ENCODE results near the gene ATXN2. TPM values are rescaled to one million over a fixed set of nuclear protein-coding genes. Genes with fewer than 3 reads are reported as not detected.
A peak's percentile ranks its signal among the peaks of the same experiment; 100 is the strongest.

Gene ATXN2
- total RNA-seq (10 to 100 TPM; 51.7 to 63.8 TPM), polyA plus RNA-seq (ENCODE audit: insufficient read length in 2 of 2) (10 to 100 TPM; 85.0 to 99.2 TPM)
- long read RNA-seq, donor 1, full-length matches to known transcripts = 3 of 3 reads
- long read RNA-seq, donor 1, partial matches to known transcripts = 0 of 3 reads
- long read RNA-seq, donor 1, other reads (novel, unspliced or antisense) = 0 of 3 reads
- long read RNA-seq, donor 2, partial matches to known transcripts = 0 of 2 reads
- long read RNA-seq, donor 2, other reads (novel, unspliced or antisense) = 0 of 2 reads
- long read RNA-seq, donor 3, full-length matches to known transcripts = 6 of 6 reads
- long read RNA-seq, donor 3, partial matches to known transcripts = 0 of 6 reads
- long read RNA-seq, donor 3, other reads (novel, unspliced or antisense) = 0 of 6 reads
- long read RNA-seq, donor 4, full-length matches to known transcripts = 3 of 8 reads
- long read RNA-seq, donor 4, partial matches to known transcripts = 5 of 8 reads
- long read RNA-seq, donor 4, other reads (novel, unspliced or antisense) = 0 of 8 reads

GRCh38 chr12:111598637-111599452 is at the start of gene ATXN2:
Gene ATXN2, minus strand, starts transcription at chr12:111599315. Its CDS starts 281 bp downstream, at chr12:111599034.
- peaks cover 21% of the 10 kb centered on the region for H3K4me1 ChIP-seq (ENCODE audit: control insufficient read depth, insufficient read depth, low read length)
- peak within 1 kb of the TSS; percentile 88 for H3K27ac ChIP-seq (ENCODE audit: low read depth, low read length)
- DNase-seq (ENCODE audit: low read depth in 4 of 6, low spot score in 6 of 6) = peak in 4 of 6 donors; percentile 38 to 90 (median 73)
- no peaks in the 10 kb centered on the region for H3K36me3 ChIP-seq (ENCODE audit: control insufficient read depth, insufficient read depth, low read length)
- no peaks in the 10 kb centered on the region for H3K27me3 ChIP-seq (ENCODE audit: control insufficient read depth, insufficient read depth, low read length)
- peak within 1 kb of the TSS; percentile 84 for H3K4me3 ChIP-seq (ENCODE audit: low read depth, low read length)
- 0% methylated on average over 98 of the region's 119 CpGs for WGBS (ENCODE audit: insufficient coverage)
- H3K9me3 ChIP-seq (ENCODE audit: control insufficient read depth, insufficient read depth, low read length) = no peaks in the 10 kb centered on the region

DNA sequence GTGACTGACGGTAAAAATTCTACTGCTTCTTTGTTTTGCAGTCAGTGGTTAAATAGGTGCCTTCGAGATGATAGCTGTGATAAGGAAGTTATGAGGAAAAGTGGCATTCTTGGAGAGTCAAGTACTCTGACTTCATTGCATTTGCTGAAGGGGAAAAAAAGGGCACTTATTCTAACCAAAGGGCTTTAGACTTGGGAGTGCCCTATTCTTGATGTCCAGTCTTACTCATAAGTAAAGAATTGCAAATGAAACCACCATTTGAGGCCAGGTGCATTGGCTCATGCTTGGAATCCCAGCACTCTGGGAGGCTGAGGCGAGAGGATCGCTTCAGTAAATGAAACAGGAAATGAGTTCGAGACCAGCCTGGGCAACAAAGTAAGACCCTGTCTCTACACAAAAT is 46.3 kb upstream of the ATXN2 start:
- Histone ChIP-seq H3K4me1 (ENCODE audit: control insufficient read depth, insufficient read depth, low read length) (peaks cover 7% of the 10 kb centered on the region), H3K9me3 (ENCODE audit: control insufficient read depth, insufficient read depth, low read length) (no peaks in the 10 kb centered on the region), H3K4me3 (ENCODE audit: low read depth, low read length) (no peak overlapping the region), H3K27me3 (ENCODE audit: control insufficient read depth, insufficient read depth, low read length) (no peaks in the 10 kb centered on the region), H3K27ac (ENCODE audit: low read depth, low read length) (no peak overlapping the region), H3K36me3 (ENCODE audit: control insufficient read depth, insufficient read depth, low read length) (peaks cover 39% of the 10 kb centered on the region)
- no peak for DNase-seq (ENCODE audit: low read depth in 4 of 6, low spot score in 6 of 6)
- WGBS (ENCODE audit: insufficient coverage) = 100% methylated on average over 4 of the region's 5 CpGs

GRCh38 chr12:111643427-111643826 is 44.3 kb upstream of the ATXN2 start:
- Histone ChIP-seq H3K4me3 (ENCODE audit: low read depth, low read length) (no peak overlapping the region), H3K27me3 (ENCODE audit: control insufficient read depth, insufficient read depth, low read length) (no peaks in the 10 kb centered on the region), H3K9me3 (ENCODE audit: control insufficient read depth, insufficient read depth, low read length) (no peaks in the 10 kb centered on the region), H3K36me3 (ENCODE audit: control insufficient read depth, insufficient read depth, low read length) (peaks cover 29% of the 10 kb centered on the region), H3K4me1 (ENCODE audit: control insufficient read depth, insufficient read depth, low read length) (peaks cover 12% of the 10 kb centered on the region), H3K27ac (ENCODE audit: low read depth, low read length) (peak overlapping the region; percentile 49)
- DNase-seq (ENCODE audit: low read depth in 4 of 6, low spot score in 6 of 6) = peak in 2 of 6 donors; percentile 38 to 54
- WGBS (ENCODE audit: insufficient coverage) = 52% methylated on average over 2 of the region's 3 CpGs

GRCh38 chr12:111642681-111643426 is 43.7 kb upstream of the ATXN2 start:
- DNase-seq (ENCODE audit: low read depth in 4 of 6, low spot score in 6 of 6) = peak in 1 of 6 donors; percentile 29
- Histone ChIP-seq H3K9me3 (ENCODE audit: control insufficient read depth, insufficient read depth, low read length) (no peaks in the 10 kb centered on the region), H3K27me3 (ENCODE audit: control insufficient read depth, insufficient read depth, low read length) (no peaks in the 10 kb centered on the region), H3K36me3 (ENCODE audit: control insufficient read depth, insufficient read depth, low read length) (peaks cover 27% of the 10 kb centered on the region), H3K27ac (ENCODE audit: low read depth, low read length) (peak overlapping the region; percentile 49), H3K4me3 (ENCODE audit: low read depth, low read length) (no peak overlapping the region), H3K4me1 (ENCODE audit: control insufficient read depth, insufficient read depth, low read length) (peaks cover 15% of the 10 kb centered on the region)
- 29% methylated on average over 1 of the region's 4 CpGs for WGBS (ENCODE audit: insufficient coverage)

- peak in 1 of 6 donors; percentile 89 for DNase-seq (ENCODE audit: low read depth in 4 of 6, low spot score in 6 of 6)
- peaks cover 9% of the 10 kb centered on the region for H3K36me3 ChIP-seq (ENCODE audit: control insufficient read depth, insufficient read depth, low read length)
- H3K4me1 ChIP-seq (ENCODE audit: control insufficient read depth, insufficient read depth, low read length) = peaks cover 34% of the 10 kb centered on the region
- no peaks in the 10 kb centered on the region for H3K9me3 ChIP-seq (ENCODE audit: control insufficient read depth, insufficient read depth, low read length)
- H3K27ac ChIP-seq (ENCODE audit: low read depth, low read length) = no peak overlapping the region
- no peaks in the 10 kb centered on the region for H3K27me3 ChIP-seq (ENCODE audit: control insufficient read depth, insufficient read depth, low read length)
- WGBS (ENCODE audit: insufficient coverage) = 80% methylated on average over 1 of the region's 5 CpGs
- no peak overlapping the region for H3K4me3 ChIP-seq (ENCODE audit: low read depth, low read length)
Observed at GRCh38 chr12:111640506-111640905, 41.4 kb upstream of the ATXN2 start.

DNA sequence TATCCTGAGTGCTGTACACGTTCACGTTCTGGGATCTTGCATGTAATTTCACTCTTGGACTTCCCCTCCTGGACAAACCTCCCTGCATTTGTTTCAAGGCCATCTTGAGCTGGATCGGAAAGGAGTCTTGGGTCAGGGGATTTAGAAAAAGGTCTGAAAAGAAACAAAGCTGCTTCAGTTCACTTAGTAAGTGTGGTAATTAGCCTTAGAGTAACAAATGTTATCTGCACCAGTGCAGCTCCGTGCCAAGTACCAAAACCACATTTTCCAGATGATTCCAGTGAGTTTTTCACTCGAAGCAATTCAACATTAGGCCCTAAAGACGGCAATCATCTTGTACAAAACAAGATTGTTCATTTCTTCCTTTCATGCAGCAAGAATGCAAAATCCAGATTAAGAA is 39.4 kb upstream of the ATXN2 start:
- no peak overlapping the region for H3K4me3 ChIP-seq (ENCODE audit: low read depth, low read length)
- H3K27ac ChIP-seq (ENCODE audit: low read depth, low read length) = no peak overlapping the region
- 53% methylated on average over 3 of the region's 6 CpGs for WGBS (ENCODE audit: insufficient coverage)
- DNase-seq (ENCODE audit: low read depth in 4 of 6, low spot score in 6 of 6) = peak in 2 of 6 donors; percentile 9 to 36
- peaks cover 38% of the 10 kb centered on the region for H3K4me1 ChIP-seq (ENCODE audit: control insufficient read depth, insufficient read depth, low read length)
- H3K36me3 ChIP-seq (ENCODE audit: control insufficient read depth, insufficient read depth, low read length) = peaks cover 3% of the 10 kb centered on the region
- H3K9me3 ChIP-seq (ENCODE audit: control insufficient read depth, insufficient read depth, low read length) = no peaks in the 10 kb centered on the region
- H3K27me3 ChIP-seq (ENCODE audit: control insufficient read depth, insufficient read depth, low read length) = no peaks in the 10 kb centered on the region

- WGBS (ENCODE audit: insufficient coverage) = 3% methylated on average over 16 of the region's 19 CpGs
- Histone ChIP-seq H3K27me3 (ENCODE audit: control insufficient read depth, insufficient read depth, low read length) (no peaks in the 10 kb centered on the region), H3K4me1 (ENCODE audit: control insufficient read depth, insufficient read depth, low read length) (peaks cover 33% of the 10 kb centered on the region), H3K4me3 (ENCODE audit: low read depth, low read length) (peak overlapping the region; percentile 12), H3K27ac (ENCODE audit: low read depth, low read length) (peak overlapping the region; percentile 91), H3K36me3 (ENCODE audit: control insufficient read depth, insufficient read depth, low read length) (peaks cover 3% of the 10 kb centered on the region), H3K9me3 (ENCODE audit: control insufficient read depth, insufficient read depth, low read length) (no peaks in the 10 kb centered on the region)
- peak in 5 of 6 donors; percentile 40 to 90 (median 60) for DNase-seq (ENCODE audit: low read depth in 4 of 6, low spot score in 6 of 6)
Observed at GRCh38 chr12:111636209-111636945, 37.3 kb upstream of the ATXN2 start.

DNA sequence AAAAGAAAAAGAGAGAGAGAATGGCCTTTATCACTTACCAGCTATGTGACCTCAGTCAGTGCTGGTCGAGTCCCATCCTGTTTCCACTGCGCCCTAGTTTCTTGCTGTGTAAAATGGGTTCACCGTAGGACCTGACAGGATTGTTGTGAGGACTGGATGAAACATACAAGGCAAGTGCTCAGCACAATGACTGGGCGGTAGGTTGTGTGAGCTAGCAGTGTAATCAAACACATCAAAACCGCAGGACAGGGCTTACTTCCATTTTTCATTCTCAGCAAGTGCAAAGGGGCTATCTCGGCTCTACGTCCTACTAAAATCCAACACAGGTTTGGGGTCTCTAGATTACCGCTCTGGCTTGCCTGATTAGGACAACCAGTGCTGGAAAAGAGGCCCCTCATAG is 36.4 kb upstream of the ATXN2 start:
- H3K36me3 ChIP-seq (ENCODE audit: control insufficient read depth, insufficient read depth, low read length) = no peaks in the 10 kb centered on the region
- DNase-seq (ENCODE audit: low read depth in 4 of 6, low spot score in 6 of 6) = peak in 1 of 6 donors; percentile 6
- H3K27me3 ChIP-seq (ENCODE audit: control insufficient read depth, insufficient read depth, low read length) = no peaks in the 10 kb centered on the region
- peaks cover 32% of the 10 kb centered on the region for H3K4me1 ChIP-seq (ENCODE audit: control insufficient read depth, insufficient read depth, low read length)
- 40% methylated on average over 5 of the region's 8 CpGs for WGBS (ENCODE audit: insufficient coverage)
- no peak overlapping the region for H3K4me3 ChIP-seq (ENCODE audit: low read depth, low read length)
- H3K9me3 ChIP-seq (ENCODE audit: control insufficient read depth, insufficient read depth, low read length) = no peaks in the 10 kb centered on the region
- H3K27ac ChIP-seq (ENCODE audit: low read depth, low read length) = peak overlapping the region; percentile 91
